Fibroblast of lung (primary cell): Measurements from ENCODE around the gene ECI1.

Source experiments
- EZH2 ChIP-seq: IDR thresholded peaks from 2 replicates; pipeline ENCODE4 v1.5.1; 2012; ENCODE audit warnings: low read length, control low read depth, mild to moderate bottlenecking; ENCODE audit errors: missing control alignments
- TF ChIP-seq, protein P1 (sequence below), 2 donors: IDR thresholded peaks in 1 of 2; conservative IDR thresholded peaks in 1 of 2; 1 replicate in 1 of 2; 2 replicates in 1 of 2; pipeline ENCODE4 v1.5.1; 2011 to 2012; ENCODE audit warnings: low read length in 2 of 2, control low read depth in 1 of 2, inconsistent platforms in 1 of 2, low read depth in 1 of 2, mild to moderate bottlenecking in 1 of 2

DNA sequence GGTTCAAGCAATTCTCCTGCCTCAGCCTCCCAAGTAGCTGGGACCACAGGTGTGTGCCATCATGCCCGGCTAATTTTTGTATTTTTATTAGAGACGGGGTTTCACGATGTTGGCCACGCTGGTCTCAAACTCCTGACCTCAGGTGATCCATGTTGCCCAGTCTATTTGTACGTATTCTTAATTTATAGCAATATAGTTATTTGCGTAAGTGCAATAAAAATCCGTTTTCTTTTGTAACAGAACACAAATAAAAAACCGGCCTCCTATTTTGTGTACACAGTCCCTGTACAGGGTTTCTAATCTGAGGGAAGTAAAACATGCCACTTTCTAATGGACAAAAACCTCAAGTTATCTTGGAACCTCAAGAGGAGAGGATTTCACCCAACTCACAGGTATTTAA lies 8.9 kb upstream of the ECI1 start:
- no peak for TF ChIP-seq EZH2
- TF ChIP-seq, protein P1, sequence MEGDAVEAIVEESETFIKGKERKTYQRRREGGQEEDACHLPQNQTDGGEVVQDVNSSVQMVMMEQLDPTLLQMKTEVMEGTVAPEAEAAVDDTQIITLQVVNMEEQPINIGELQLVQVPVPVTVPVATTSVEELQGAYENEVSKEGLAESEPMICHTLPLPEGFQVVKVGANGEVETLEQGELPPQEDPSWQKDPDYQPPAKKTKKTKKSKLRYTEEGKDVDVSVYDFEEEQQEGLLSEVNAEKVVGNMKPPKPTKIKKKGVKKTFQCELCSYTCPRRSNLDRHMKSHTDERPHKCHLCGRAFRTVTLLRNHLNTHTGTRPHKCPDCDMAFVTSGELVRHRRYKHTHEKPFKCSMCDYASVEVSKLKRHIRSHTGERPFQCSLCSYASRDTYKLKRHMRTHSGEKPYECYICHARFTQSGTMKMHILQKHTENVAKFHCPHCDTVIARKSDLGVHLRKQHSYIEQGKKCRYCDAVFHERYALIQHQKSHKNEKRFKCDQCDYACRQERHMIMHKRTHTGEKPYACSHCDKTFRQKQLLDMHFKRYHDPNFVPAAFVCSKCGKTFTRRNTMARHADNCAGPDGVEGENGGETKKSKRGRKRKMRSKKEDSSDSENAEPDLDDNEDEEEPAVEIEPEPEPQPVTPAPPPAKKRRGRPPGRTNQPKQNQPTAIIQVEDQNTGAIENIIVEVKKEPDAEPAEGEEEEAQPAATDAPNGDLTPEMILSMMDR (conservative IDR thresholded peaks at IDR 0.05 in 1 of 2, IDR thresholded peaks at IDR 0.05 in 1 of 2; ENCODE audit: low read depth in 1 of 2, low read length in 2 of 2) = no peak
